Stimulated activated naive CD4-positive, alpha-beta T cell (primary cell): ENCODE results near the gene TRIM41.
"Not testable (repeated sequence)": the region's sequence is repeated elsewhere in the genome, so short reads cannot be mapped to it uniquely, and the experiment has no call there.

Experiments
- DNase-seq, 6 experiments: peaks; one replicate each; lab custom pipeline; 2025; lab: John Stamatoyannopoulos, UW

TRIM41 gene

DNA sequence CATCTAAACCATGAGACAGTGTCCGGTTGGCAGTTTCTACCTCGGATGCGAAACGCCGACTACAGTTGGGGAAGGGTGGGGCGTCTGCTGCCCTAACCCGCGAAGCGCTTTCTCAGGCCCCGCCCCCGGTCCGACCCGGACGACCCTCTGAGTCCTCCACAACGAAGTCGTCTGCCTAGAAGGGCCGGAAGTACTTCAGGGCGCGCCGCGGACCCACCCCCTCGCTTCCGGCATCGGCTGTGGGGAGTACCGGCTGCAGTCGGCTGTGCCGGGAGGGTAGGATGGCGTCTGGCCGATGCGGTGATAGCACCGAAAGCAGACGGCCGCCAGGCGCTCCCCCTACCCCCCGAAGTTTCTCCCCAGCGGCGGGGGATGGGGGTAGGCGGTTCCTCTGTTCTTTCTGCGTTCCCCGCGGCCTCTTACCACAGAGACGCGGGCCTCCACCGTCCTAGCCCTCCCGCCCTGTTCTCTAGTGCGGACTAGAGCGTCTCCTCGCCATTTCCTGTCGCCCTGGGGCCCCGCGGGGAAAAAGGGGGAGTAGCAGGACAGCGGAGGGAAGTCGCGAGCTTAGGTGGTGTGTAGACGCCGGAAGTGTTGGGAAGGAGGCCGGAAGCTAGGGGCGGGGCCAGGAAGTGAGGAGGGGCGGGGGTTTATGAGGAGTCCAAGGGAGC lies at the start of gene TRIM41:
Gene TRIM41 (plus strand): TSS at position 224 of the 671 bp plus-strand sequence. CDS start 719 bp downstream, outside the sequence.
- DNase-seq: no peak

DNA sequence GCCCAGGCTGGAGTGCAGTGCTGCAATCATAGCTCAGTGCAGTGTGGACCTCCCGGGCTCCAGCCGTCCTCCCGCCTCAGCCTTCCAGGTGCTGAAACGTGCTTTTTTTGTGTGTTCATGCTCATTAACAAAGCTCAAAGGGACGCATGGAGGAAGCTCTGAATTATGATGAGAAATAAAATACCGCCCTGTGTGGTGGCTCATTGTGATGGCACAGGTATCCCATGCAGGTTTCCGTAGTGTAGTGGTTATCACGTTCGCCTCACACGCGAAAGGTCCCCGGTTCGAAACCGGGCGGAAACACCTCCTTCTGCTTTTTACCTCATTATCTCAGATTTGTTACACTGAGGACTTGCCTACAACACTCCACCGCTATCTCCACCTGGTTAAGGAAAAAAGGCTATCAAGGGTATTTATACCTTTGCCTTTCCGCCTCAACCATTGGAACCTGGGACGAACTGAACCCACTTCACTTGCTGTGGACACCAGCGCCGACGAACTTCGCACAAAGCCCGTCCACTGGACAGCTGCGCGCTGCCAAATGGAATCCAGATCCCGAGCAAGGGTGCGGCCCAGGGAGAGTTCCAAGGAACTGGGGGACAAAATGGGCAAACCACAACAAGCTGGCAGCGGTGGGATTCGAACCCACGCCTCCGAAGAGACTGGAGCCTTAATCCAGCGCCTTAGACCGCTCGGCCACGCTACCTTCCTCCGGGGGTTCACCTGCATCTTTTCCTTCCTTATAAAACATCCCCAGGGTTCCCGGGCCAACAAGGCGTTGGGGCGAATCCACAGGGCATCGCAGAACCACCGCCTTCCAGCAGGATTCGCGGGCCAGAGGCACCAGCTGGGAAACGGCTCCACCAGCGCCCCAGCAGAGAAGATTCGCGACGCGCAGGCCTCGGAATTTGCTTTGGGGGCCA lies 49.4 kb upstream of the TRIM41 start:
- DNase-seq: no peak

DNA sequence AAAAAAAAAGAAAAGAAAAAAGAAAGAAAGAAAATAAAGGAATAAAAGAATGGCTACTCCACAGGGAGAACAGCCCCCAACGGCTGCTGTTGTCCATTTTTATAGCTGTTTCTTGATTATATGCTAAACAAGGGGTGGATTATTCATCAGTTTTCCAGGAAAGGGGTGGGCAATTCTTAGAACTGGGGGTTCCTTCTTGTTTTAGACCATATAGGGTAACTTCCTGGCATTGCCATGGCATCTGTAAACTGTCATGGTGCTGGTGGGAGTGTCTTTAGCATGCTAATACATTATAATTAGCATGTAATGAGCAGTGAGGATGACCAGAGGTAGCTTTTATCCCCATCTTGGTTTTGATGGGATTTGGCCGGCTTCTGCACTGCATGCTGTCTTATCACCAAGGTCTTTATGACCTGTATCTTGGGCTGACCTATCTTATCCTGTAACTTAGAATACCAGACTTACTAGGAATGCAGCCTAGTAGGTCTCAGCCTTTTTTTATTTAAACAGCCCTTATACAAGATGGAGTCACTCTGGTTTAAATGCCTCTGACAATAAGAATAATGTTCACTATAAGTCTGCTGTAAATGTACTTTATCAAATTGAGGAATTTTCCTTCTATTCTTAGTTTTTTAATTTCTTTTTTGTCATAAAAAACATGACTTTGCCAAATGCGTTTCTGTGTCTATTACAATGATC lies 46.7 kb upstream of the TRIM41 start:
- no peak for DNase-seq

DNA sequence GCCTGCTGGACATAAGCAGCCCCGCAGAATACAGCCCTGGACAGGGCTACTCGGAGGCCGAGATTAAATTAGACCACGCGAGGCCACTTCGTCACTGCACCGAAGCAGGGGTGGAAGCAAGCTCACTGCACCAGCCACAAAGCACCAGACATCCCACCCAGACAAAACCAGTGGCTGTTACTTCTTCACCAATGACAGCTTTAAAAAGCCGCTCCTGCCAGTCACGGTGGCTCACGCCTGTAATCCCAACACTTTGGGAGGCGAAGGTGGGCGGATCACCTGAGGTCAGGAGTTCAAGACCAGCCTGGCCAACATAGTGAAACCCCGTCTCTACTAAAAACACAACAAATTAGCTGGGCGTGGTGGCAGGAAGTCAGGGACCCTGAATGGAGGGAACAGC lies 45.5 kb upstream of the TRIM41 start:
- DNase-seq: not testable (repeated sequence)

DNA sequence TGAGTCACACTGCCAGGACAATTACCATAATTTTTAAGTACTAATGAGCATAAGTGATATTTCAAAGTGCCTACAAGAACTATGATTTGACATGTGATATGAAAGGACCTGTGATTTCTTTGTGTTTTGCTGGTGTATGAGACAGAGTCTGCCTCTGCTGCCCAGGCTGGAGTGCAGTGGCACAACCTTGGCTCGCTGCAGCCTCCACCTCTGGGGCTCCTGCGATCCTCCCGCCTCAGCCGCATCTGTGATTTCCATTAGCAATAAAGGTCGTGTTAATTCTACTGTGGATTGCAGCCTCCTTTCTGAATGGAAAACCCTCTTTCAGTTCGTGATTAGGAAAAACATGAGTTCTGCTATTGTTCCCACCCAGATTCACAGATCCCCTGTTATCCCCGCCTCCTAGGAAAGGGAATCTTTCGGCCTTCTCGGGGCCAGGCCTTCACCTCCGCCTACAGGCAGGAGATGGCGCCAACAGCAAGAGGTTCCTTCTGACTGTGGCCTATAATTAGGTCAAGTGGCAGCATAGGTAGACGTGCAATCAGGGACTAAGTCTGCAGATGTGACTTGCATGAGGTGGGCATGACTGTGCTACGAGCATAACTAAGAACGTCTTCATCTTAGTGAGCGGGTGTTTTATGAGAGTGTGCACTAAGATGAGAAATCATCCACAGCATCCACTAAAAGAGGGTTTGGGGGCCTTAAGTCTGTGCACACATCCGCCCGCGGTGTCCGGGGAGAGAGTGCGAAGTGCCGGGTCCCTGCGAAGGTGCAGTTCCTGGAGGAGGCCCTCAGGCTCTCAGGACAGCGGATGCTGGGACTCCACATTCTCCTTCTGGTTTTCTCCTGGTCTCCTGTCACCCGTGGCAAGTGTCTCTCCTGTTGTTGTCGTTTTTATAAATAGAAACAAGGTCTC lies 41.2 kb upstream of the TRIM41 start:
- DNase-seq: no peak

DNA sequence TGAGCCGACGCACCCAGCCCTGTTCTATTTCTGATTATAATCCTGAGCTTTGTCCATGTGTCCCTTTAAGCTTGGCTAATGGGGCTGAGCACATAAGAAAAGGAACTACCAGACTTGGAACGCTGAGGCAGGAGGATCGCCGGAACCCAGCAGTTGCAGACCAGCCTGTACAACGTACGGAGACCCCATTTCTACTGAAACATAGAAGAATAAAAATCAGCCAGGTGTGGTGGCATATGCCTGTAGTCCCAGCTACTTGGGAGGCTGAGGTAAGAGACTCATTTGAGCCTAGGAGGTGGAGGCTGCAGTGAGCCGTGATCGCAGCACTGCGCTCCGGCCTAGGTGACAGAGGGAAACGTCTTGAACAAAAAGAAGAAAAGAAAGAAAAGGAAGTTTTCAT lies 40.4 kb upstream of the TRIM41 start:
- DNase-seq: no peak

DNA sequence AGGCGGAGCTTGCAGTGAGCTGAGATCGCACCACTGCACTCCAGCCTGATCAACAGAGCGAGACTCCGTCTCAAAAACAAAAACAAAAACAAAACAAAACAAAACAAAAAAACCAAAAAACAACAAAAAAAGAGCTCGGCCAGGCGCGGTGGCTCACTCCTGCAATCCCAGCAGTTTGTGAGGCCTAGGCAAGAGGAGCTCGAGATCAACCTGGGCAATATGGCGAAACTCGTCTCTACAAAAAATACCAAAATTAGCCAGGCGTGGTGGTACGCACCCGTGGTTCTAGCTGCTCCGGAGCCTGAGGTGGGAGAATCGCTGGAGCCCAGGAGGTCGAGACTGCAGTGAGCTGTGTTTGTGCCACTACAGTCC lies 38.2 kb upstream of the TRIM41 start:
- DNase-seq: no peak

DNA sequence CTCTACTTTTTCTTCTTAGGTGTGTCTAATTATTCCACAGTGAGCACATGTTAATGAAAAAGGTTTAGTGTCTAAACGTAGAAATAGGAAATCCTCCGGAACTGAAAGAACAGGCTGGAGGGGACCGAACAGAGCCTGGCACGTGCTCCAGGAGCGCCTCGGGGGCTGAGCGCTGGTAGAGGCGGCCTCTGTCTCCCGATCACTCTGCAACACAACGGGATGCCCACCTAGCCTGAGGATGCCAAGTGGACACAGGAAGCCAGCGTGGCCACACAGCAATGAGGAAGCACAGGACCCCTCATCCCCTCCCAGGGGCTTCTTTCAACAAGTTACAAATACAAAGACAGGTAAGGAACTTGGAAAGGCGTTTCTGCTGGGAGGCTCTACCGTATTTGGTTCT lies 37.5 kb upstream of the TRIM41 start:
- no peak for DNase-seq

DNA sequence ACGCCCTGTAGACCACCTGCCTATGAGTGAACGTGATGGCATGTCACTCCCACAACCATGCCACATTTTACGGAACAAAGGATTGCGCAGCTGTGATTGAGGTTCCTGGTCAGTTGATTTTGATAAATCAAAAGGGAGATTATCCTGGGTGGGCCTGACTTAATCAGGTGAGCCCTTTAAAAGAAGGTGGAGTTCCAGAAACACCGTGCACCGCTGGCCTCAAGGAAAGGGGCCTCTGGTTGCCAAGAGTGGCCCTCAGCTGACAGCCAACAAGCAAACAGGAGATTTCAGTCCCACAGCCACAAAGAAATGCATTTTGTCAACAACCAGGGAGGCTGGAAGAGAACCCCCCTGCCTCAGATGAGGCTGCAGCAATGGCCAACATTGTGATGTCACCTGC lies 37.1 kb upstream of the TRIM41 start:
- DNase-seq: no peak

DNA sequence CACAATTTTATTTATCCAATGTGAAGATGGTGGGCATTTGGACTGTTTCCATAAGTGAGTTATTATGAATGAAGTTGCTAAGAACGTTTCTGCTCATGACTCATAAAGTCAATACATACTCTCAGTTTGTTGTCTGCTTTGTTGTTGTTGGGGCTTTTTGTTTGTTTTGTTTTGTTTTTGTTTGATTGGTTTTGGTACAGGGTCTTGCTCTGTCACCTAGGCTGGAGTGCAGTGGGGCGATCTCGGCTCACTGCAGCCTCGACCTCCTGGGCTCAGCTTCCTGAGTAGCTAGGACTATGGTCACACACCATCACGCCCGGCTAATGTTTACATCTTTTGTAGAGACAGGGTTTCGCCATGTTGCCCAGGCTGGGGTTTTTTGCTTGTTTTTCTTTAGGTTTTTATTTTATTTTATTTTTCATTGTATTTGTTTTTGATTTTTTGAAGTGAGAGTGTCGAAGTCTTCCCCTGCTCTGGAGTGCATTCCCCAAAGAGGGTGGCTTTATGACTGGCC lies 36.0 kb upstream of the TRIM41 start:
- no peak for DNase-seq

DNA sequence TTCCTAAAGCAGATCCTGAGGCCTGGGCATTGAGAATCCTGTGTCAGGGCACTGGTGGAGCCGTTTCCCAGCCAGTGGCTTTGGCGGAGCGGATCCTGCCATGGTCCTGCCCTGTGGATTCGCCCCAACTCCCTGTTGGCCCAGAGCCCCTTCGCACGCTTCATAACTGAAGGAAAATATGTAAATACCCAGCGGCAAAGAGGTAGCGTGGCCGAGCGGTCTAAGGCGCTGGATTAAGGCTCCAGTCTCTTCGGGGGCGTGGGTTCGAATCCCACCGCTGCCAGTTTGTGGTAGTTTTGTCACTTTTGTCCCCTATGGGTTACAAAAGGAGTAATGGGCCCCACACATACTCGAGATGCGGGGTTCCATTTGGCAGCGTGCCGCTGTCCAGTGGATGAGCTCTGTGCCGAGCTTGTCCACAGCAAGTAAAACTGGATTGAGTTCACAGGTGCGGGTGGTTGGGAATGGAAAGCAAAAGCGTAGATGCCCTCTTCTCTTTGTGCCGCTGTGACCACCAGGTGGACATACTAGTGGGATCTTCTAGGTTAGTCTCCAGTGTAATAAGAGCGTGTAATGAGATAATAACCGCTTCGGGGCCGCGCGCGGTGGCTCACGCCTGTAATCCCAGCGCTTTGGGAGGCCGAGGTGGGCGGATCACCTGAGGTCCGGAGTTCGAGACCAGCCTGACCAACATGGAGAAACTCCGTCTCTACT lies 35.4 kb upstream of the TRIM41 start:
- DNase-seq: no peak

DNA sequence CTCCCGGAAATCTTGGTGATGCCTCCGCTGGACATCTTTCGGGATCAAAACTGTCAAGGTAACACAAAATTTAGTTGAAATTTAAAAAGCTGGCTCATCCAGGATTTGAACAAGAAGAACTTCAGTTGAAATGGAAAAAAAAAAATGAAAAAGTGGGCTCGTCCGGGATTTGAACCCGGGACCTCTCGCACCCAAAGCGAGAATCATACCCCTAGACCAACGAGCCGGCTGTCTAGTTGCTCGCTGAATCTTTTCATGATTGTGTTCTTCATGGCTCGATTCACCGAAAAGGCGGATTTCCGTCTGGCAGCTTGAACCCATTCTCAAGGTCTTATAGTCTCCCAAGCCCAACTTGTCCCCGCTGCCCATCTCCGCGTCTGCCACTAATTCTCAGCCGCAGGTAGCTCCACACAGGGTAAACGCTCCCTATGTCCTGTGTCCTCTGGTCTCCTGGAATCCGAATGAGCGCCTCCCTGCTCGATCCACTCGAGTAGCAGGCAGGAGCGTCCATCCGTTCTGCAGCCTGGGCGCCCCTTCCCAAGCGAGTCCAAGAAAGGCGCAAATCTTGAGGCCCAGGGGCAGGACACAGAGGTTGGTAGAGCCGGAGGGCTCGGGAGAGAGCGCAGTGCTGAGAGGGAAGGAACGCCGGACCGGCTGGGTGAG lies 34.2 kb upstream of the TRIM41 start:
- DNase-seq: no peak

DNA sequence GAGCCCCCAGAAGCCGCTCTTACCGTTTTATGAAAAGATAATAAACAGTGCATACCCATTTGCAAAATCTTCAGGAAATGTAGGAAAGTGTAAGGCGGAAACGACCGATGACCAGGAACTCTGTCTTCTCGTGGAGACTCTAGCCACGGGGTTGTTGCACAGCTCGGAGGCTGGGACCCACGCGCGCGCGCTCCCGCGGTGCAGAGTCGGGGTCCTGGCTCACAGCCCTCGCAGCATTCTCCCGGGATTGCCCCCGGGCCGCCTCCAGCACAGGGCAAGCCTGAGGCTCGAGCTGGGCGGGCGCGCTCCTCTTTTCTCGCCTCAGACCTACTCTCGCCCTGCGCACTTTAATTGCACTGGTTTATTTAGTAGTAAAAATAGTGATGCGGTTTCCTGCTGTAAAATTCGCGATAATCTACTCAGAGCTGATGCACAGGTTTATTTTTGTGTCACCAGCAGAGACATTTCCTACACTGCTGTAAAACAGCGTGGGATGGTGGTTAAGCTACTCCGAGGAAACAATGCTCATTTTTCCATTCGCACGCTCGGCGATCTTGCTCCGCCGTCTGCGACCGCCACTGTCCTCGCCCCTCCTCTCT lies 33.6 kb upstream of the TRIM41 start:
- no peak for DNase-seq

DNA sequence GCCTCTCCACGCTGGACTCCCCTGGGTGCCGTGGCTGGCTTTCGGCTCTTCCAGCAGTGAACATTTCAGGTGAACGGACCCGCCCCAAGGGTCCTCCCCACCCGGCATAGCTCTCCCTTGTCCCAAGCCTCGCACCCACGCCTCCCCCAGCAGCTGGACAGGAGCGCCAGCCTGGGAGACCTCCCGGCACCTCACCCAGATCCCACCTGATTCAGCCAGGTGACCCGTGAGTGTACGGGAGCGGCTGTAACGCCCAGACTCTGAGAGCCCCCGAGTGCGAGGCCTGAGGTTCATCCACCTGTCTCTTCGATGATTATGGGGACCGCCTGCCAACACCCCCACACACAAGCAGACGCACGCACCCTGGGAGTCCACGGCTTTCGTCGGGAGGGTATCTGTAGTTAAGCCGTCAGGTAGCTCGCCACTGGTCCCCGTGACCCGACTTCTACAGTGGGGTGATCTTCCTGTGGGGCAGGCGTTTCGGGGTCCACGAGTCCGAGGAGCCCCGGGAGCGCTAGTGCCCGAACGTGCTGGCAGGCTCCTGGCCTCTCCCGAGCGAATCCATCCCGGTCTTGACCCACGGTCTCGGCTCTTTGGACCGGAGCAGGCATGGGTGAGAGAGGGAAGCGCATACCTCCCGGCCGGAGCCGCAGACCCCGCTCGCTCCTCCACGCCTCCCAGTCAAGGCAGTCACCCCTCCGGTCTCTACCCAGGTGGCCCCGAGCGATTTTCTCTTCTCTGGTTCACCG lies 32.9 kb upstream of the TRIM41 start:
- no peak for DNase-seq

DNA sequence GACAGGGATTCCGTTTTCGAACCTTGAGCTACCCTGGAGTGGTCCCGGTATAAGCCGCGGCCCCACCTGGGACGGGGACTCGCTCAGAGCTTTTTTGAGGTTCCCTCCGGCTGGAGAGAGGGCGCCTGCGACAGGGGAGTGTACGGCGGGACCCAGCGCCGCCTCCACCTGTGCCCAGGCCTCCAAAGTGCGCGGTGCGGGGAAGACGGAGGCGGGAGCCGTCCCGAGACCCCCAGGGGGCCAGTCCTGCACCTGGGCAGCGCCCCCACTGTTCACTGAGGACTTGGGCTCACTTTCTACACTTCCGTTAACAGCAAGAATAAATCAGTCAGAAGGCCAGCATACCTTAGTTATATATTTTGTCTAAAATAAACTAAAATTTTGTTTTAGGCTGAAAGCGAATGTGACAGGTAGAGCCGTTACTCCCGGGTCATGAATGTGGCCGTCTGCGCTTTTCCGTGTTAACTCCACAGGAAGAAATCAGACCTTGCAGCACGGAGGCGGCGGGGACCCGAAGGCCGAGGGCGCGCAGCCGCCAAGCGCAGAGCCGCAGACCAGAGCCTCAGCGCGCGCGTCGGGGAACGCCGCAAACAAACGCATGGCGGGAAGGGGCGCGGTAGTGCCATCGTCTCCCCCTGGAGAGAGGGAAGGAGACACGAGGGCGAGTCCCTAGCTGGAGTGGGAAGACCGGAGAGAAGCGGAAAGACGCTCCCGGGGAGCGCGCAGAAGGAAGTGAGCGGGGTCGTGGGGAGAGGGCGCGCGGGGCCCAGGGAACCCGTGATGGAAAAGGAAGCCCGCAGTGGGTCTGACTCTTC lies 32.2 kb upstream of the TRIM41 start:
- DNase-seq: no peak

DNA sequence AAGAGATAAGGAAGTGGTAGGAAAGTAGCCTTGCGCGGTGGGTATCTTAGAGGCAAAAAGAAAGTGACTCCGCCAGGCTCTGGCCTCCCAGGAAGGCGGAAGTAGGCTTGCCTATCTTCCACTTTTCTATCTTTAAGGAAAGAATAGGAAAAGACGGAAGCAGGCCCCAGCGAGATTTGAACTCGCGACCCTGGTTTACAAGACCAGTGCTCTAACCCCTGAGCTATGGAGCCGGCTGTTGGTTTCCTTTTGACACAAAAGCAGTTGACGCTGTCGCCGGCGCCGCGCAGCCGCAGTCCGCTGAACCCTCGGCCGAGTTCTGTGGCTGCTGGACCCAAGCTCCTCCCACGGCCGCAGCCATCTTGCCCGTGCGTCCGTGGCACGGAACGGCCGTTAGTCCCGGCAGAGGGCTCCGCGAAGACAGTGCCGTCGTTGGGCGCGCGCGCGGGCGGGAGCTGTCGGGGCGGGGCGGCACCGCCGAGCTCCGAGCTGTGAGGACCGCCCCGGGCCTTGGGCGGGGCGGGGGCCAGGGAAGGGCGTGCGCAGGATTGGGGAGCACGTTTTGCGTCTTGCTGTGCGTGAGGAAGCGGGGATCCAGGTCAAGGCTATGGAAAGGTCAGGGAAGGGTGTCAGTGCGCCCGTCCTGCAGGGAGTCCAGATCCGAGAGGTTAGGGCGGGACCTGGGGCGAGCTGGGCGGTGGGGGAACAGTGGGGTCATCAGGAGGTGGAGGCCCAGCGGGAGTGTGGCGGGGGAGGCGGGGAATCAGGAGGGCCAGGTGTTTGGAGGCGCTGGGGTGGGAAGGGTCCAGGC lies 31.4 kb upstream of the TRIM41 start:
- DNase-seq: no peak

DNA sequence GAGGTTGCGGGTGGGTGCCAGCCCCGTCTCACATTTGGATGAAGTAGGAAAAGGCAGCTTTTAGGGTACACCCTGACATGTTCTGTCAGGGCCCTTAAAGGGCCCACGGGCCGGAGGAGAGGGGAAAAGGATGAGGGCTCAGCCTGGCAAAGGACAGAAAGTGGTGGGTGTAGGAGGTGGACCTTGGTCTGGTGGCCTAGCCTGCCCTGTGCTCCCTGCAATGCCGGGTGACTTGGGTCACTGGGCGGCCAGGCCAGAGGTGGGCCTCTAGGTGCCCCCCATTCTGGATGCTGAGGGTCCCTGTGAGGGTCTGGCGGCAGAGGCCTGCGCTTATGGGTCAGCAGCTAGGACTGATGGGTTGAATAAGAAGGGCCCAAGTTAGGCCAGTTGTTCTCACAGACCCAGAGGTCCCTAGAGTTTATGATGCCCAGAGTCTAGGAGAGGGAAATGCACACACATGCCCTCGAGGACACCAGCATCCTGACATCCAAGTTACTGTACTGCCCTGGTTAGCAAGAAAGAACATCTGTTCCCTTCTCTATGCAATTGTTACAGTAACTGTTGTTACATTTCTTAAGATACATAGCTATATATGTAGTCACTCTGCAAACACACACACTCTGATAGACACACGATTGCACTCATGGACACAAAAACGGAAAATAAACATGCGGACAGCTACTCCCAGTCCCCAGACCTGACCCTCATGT lies 30.6 kb upstream of the TRIM41 start:
- no peak for DNase-seq
